Left lung (tissue), 10 donors: ENCODE data around the gene UNC79. TPM values are rescaled to one million over a fixed set of nuclear protein-coding genes. Genes with fewer than 3 reads are reported as not detected.
A peak's percentile ranks its signal among the peaks of the same experiment; 100 is the strongest.

Experiments
- ATAC-seq: fragments of 200-7000 bp; cut with Tn5 transposase; one replicate; pipeline ENCODE4 v1.9.1; 2020; ENCODE audit warnings: moderate library complexity
- DNase-seq, 4 donors: peaks; one replicate each; pipeline ENCODE4 v3.0.0-alpha.2; 2013 to 2020
- H3K27ac ChIP-seq, 2 donors: fragments of 200-600 bp; sonication (generic) in 1 of 2; one replicate each; pipeline versions ENCODE4 v1.5.0 to v1.8.0; 2020 to 2021
- H3K27me3 ChIP-seq, 2 donors: fragments of 200-600 bp; sonication (generic) in 1 of 2; one replicate each; pipeline versions ENCODE4 v1.5.0 to v1.8.0; 2020 to 2021
- H3K36me3 ChIP-seq, 2 donors: fragments of 200-600 bp; sonication (generic) in 1 of 2; one replicate each; pipeline versions ENCODE4 v1.5.0 to v1.8.0; 2020 to 2021
- H3K4me1 ChIP-seq, 2 donors: fragments of 200-600 bp; one replicate each; pipeline ENCODE4 v1.8.0; 2021
- H3K4me3 ChIP-seq, 2 donors: fragments of 200-600 bp; sonication (generic) in 1 of 2; one replicate each; pipeline versions ENCODE4 v1.5.0 to v1.8.0; 2020 to 2021; ENCODE audit warnings: mild to moderate bottlenecking in 1 of 2
- H3K9me3 ChIP-seq, 2 donors: fragments of 200-600 bp; sonication (generic) in 1 of 2; one replicate each; pipeline versions ENCODE4 v1.5.0 to v1.8.0; 2020 to 2021
- intact Hi-C, 2 donors: fragments of 100-400 bp; cut with DNase I; formaldehyde crosslinking; loops; one replicate each; pipeline versions ENCODE4 v1.11.2 to v1.14.2; 2022
- polyA plus RNA-seq, 6 donors: library from polyadenylated mRNA; unstranded; fragments of 120-200 nt; gene quantifications; one replicate each; pipeline ENCODE4 v1.2.1, GENCODE V29; 2013; ENCODE audit not compliant: insufficient read length in 6 of 6
- total RNA-seq, 2 donors: library from RNA; stranded (reverse); fragmentation: NEBNext Ultra II Directional; extraction: Animal tissue kit (Norgen Biotek cat#: 25700); gene quantifications; one replicate each; pipeline ENCODE4 v1.2.1, GENCODE V29; 2021
- TF ChIP-seq, protein P1 (sequence below), 2 donors: fragments of 200-600 bp; sonication (generic) in 1 of 2; IDR thresholded peaks; one replicate each; pipeline versions ENCODE4 v1.5.0 to v1.8.0; 2021; ENCODE audit warnings: antibody characterized with exemption in 2 of 2
- donor health status: DM: no; HTN: yes; CAD: no.
- donor health status: DM: no; HTN: no; CAD: no.

The UNC79 gene
- total and polyA plus RNA-seq, 8 donors: 0.13 to 0.65 (median 0.46) TPM

GRCh38 chr14:93528884-93529558, 98.3 kb downstream of the UNC79 start:
- no peak for DNase-seq
- Histone ChIP-seq H3K36me3 (no peaks in the 10 kb centered on the region), H3K27ac (no peak overlapping the region), H3K4me1 (peaks cover 0 to 6% of the 10 kb centered on the region in 2 donors), H3K9me3 (no peaks in the 10 kb centered on the region), H3K4me3 (no peak overlapping the region), H3K27me3 (no peaks in the 10 kb centered on the region)
- TF ChIP-seq, protein P1, sequence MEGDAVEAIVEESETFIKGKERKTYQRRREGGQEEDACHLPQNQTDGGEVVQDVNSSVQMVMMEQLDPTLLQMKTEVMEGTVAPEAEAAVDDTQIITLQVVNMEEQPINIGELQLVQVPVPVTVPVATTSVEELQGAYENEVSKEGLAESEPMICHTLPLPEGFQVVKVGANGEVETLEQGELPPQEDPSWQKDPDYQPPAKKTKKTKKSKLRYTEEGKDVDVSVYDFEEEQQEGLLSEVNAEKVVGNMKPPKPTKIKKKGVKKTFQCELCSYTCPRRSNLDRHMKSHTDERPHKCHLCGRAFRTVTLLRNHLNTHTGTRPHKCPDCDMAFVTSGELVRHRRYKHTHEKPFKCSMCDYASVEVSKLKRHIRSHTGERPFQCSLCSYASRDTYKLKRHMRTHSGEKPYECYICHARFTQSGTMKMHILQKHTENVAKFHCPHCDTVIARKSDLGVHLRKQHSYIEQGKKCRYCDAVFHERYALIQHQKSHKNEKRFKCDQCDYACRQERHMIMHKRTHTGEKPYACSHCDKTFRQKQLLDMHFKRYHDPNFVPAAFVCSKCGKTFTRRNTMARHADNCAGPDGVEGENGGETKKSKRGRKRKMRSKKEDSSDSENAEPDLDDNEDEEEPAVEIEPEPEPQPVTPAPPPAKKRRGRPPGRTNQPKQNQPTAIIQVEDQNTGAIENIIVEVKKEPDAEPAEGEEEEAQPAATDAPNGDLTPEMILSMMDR (IDR thresholded peaks at IDR 0.05): no peak
- no peak for ATAC-seq
- intact Hi-C loops: no loop called here

- Histone ChIP-seq H3K9me3 (no peaks in the 10 kb centered on the region), H3K27me3 (no peaks in the 10 kb centered on the region), H3K4me3 (no peak overlapping the region), H3K36me3 (no peaks in the 10 kb centered on the region), H3K27ac (no peak overlapping the region), H3K4me1 (peaks cover 0 to 6% of the 10 kb centered on the region in 2 donors)
- DNase-seq: no peak
- TF ChIP-seq, protein P1 (IDR thresholded peaks at IDR 0.05): no peak
- intact Hi-C loops: no loop called here
- ATAC-seq: no peak
Observed at GRCh38 chr14:93531644-93532043, 100.9 kb downstream of the UNC79 start.

GRCh38 chr14:93532541-93532940, 101.8 kb downstream of the UNC79 start:
- Histone ChIP-seq H3K9me3 (no peaks in the 10 kb centered on the region), H3K27me3 (peaks cover 0 to 3% of the 10 kb centered on the region in 2 donors), H3K27ac (no peak overlapping the region), H3K36me3 (no peaks in the 10 kb centered on the region), H3K4me1 (peaks cover 0 to 6% of the 10 kb centered on the region in 2 donors), H3K4me3 (no peak overlapping the region)
- intact Hi-C loops: no loop called here
- TF ChIP-seq, protein P1 (IDR thresholded peaks at IDR 0.05): no peak
- no peak for DNase-seq
- no peak for ATAC-seq

DNA sequence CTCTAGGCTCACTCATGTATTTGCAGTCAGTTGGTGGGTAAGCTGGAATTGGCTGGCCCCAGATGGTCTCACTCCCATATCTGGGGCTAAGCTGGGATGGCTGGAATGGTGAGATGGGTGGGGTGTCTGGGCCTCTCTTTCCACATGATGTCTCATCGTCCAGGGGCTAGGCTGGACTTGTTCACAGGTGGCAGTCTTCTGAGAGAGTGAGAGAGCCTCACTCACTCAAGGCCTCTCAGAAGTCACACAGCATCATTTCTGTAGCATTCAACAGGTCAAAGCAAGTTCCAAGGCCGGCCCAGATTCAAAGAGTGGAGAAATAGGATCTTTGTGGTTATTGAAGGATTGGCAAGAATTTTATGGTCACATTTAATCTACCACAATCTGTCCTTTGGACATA, 102.7 kb downstream of the UNC79 start:
- Histone ChIP-seq H3K27me3 (peaks cover 0 to 3% of the 10 kb centered on the region in 2 donors), H3K4me1 (peaks cover 0 to 6% of the 10 kb centered on the region in 2 donors), H3K9me3 (no peaks in the 10 kb centered on the region), H3K27ac (no peak overlapping the region), H3K4me3 (no peak overlapping the region), H3K36me3 (no peaks in the 10 kb centered on the region)
- ATAC-seq (no peak), DNase-seq (no peak)
- TF ChIP-seq, protein P1 (IDR thresholded peaks at IDR 0.05): no peak
- intact Hi-C loops: no loop called here

- intact Hi-C loops: no loop called here
- Histone ChIP-seq H3K4me3 (no peak overlapping the region), H3K36me3 (no peaks in the 10 kb centered on the region), H3K27ac (no peak overlapping the region), H3K4me1 (peaks cover 0 to 6% of the 10 kb centered on the region in 2 donors), H3K27me3 (peaks cover 0 to 3% of the 10 kb centered on the region in 2 donors), H3K9me3 (no peaks in the 10 kb centered on the region)
- ATAC-seq (peak; percentile 78), DNase-seq (no peak)
- TF ChIP-seq, protein P1 (IDR thresholded peaks at IDR 0.05): no peak
Observed at GRCh38 chr14:93533842-93534241, 103.1 kb downstream of the UNC79 start.
